ENCODE results near the gene SMYD3. TPM values are rescaled to one million over a fixed set of nuclear protein-coding genes. Genes with fewer than 3 reads are reported as not detected.

The SMYD3 gene
- total RNA-seq, 5 donors from 2014 or later (not counting 1 experiment from before 2014, with no cell fraction given), result 17.7 to 37.8 (median 21.9) TPM

- H3K4me1 Mint-ChIP-seq, result no peaks in the 10 kb centered on the region
- no peak for DNase-seq
- H3K9me3 ChIP-seq, result no peaks in the 10 kb centered on the region
- H3K36me3 ChIP-seq (ENCODE audit: control insufficient read depth in 2 of 2, extremely low read depth in 1 of 2, insufficient read depth in 1 of 2, low read length in 1 of 2), result peaks cover 3 to 9% of the 10 kb centered on the region in 2 donors
- CTCF ChIA-PET, result no interaction called here
- no peak for ATAC-seq (replicated peaks in 1 of 4)
- H3K4me3 Mint-ChIP-seq, result no peak overlapping the region
- H3K27ac ChIP-seq (ENCODE audit: low read length), result no peak overlapping the region
- POLR2A ChIA-PET, result no interaction called here
- peaks cover 66% of the 10 kb centered on the region for H3K36me3 Mint-ChIP-seq
- no peaks in the 10 kb centered on the region for H3K4me1 ChIP-seq (ENCODE audit: control insufficient read depth in 1 of 2, extremely low read depth in 1 of 2, insufficient read depth in 2 of 2, low read length in 2 of 2)
- WGBS (ENCODE audit: insufficient coverage), result 96% methylated on average over 10 of the region's 17 CpGs
- H3K27me3 Mint-ChIP-seq, result no peaks in the 10 kb centered on the region
- no peak overlapping the region for H3K4me3 ChIP-seq (ENCODE audit: control insufficient read depth in 1 of 2, extremely low read depth in 1 of 2, low read length in 1 of 2)
- H3K27me3 ChIP-seq (replicated peaks in 1 of 2; ENCODE audit: control insufficient read depth in 2 of 2, extremely low read depth in 1 of 2, insufficient read depth in 2 of 2, low read length in 1 of 2), result no peaks in the 10 kb centered on the region
- H3K27ac Mint-ChIP-seq, result no peak overlapping the region
- H3K9me3 Mint-ChIP-seq, result peaks cover 0 to 5% (median 0%) of the 10 kb centered on the region in 3 donors
Measured at GRCh38 chr1:245853291-245853690, 653.8 kb downstream of the SMYD3 start.

DNA sequence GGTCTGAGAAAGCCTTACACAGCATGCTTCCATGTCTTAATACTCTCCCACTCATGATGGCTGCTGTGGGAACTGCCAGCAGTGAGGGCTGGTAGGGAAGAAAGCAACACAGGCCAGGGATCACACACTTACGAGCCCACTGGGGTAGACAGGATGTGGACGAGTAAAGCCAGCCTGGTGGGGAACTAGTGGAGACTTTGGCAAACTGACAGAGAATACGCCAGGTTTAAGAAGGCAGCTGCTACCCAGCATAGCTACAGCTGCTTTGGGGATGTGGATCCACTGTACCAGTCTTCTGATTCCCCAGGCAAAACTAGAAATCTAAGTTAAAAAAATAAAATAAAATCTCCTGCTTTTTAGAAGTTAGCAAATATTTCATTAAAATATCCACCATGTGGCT lies 664.0 kb downstream of the SMYD3 start:
- Histone ChIP-seq H3K36me3 (ENCODE audit: control insufficient read depth in 2 of 2, extremely low read depth in 1 of 2, insufficient read depth in 1 of 2, low read length in 1 of 2) (no peaks in the 10 kb centered on the region), H3K4me3 (ENCODE audit: control insufficient read depth in 1 of 2, extremely low read depth in 1 of 2, low read length in 1 of 2) (no peak overlapping the region), H3K4me1 (ENCODE audit: control insufficient read depth in 1 of 2, extremely low read depth in 1 of 2, insufficient read depth in 2 of 2, low read length in 2 of 2) (no peaks in the 10 kb centered on the region), H3K27me3 (replicated peaks in 1 of 2; ENCODE audit: control insufficient read depth in 2 of 2, extremely low read depth in 1 of 2, insufficient read depth in 2 of 2, low read length in 1 of 2) (no peaks in the 10 kb centered on the region), H3K9me3 (no peaks in the 10 kb centered on the region), H3K27ac (ENCODE audit: low read length) (no peak overlapping the region)
- H3K36me3 Mint-ChIP-seq, result peaks cover 20% of the 10 kb centered on the region
- POLR2A ChIA-PET, result no interaction called here
- H3K4me3 Mint-ChIP-seq, result no peak overlapping the region
- ATAC-seq (replicated peaks in 1 of 4) (no peak), DNase-seq (no peak)
- WGBS (ENCODE audit: insufficient coverage), result 100% methylated on average over 1 of the region's 3 CpGs
- CTCF ChIA-PET, result interaction anchor here (0.5 to 0.6 kb wide), 2 partner anchors 102 to 1247 kb away, joined by 3 to 4 read pairs; no protein-coding TSS in a partner anchor
- no peaks in the 10 kb centered on the region for H3K9me3 Mint-ChIP-seq
- no peaks in the 10 kb centered on the region for H3K4me1 Mint-ChIP-seq
- no peaks in the 10 kb centered on the region for H3K27me3 Mint-ChIP-seq
- no peak overlapping the region for H3K27ac Mint-ChIP-seq

GRCh38 chr1:245842106-245842505 lies 665.0 kb downstream of the SMYD3 start:
- WGBS (ENCODE audit: insufficient coverage), result 83% methylated on average over 5 of the region's 8 CpGs
- Mint-ChIP-seq H3K36me3 (peaks cover 29% of the 10 kb centered on the region), H3K9me3 (no peaks in the 10 kb centered on the region), H3K27ac (no peak overlapping the region), H3K4me3 (no peak overlapping the region), H3K4me1 (no peaks in the 10 kb centered on the region), H3K27me3 (no peaks in the 10 kb centered on the region)
- no peak for DNase-seq
- H3K9me3 ChIP-seq, result no peaks in the 10 kb centered on the region
- ATAC-seq (replicated peaks in 1 of 4), result no peak
- H3K27me3 ChIP-seq (replicated peaks in 1 of 2; ENCODE audit: control insufficient read depth in 2 of 2, extremely low read depth in 1 of 2, insufficient read depth in 2 of 2, low read length in 1 of 2), result no peaks in the 10 kb centered on the region
- H3K27ac ChIP-seq (ENCODE audit: low read length), result no peak overlapping the region
- H3K4me1 ChIP-seq (ENCODE audit: control insufficient read depth in 1 of 2, extremely low read depth in 1 of 2, insufficient read depth in 2 of 2, low read length in 2 of 2), result no peaks in the 10 kb centered on the region
- CTCF ChIA-PET, result no interaction called here
- no peaks in the 10 kb centered on the region for H3K36me3 ChIP-seq (ENCODE audit: control insufficient read depth in 2 of 2, extremely low read depth in 1 of 2, insufficient read depth in 1 of 2, low read length in 1 of 2)
- POLR2A ChIA-PET, result no interaction called here
- H3K4me3 ChIP-seq (ENCODE audit: control insufficient read depth in 1 of 2, extremely low read depth in 1 of 2, low read length in 1 of 2), result no peak overlapping the region

DNA sequence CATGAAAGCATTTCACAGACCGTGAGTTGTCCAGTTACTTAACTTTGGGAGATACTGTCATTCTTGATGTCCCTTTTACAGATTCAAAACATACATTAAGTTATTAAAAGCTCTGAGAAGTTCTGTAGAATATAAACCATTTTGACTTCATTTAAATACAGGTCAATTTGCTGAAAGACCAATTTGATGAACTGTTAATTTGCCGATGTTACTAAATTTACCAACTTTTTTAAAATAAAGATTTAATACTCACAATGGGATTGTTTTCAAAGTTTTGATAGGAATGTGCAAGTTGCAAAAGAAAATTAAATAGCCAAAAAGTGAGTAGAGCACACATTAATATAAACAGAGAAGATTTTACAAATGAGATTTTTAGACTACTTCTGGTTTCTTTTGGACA lies 666.1 kb downstream of the SMYD3 start:
- Mint-ChIP-seq H3K27me3 (no peaks in the 10 kb centered on the region), H3K4me3 (no peak overlapping the region), H3K36me3 (peaks cover 36% of the 10 kb centered on the region), H3K9me3 (no peaks in the 10 kb centered on the region), H3K4me1 (no peaks in the 10 kb centered on the region), H3K27ac (no peak overlapping the region)
- no peaks in the 10 kb centered on the region for H3K4me1 ChIP-seq (ENCODE audit: control insufficient read depth in 1 of 2, extremely low read depth in 1 of 2, insufficient read depth in 2 of 2, low read length in 2 of 2)
- CTCF ChIA-PET, result no interaction called here
- no peak overlapping the region for H3K4me3 ChIP-seq (ENCODE audit: control insufficient read depth in 1 of 2, extremely low read depth in 1 of 2, low read length in 1 of 2)
- WGBS (ENCODE audit: insufficient coverage), result no CpG with 5 or more reads among the region's 2 CpGs
- H3K9me3 ChIP-seq, result no peaks in the 10 kb centered on the region
- H3K36me3 ChIP-seq (ENCODE audit: control insufficient read depth in 2 of 2, extremely low read depth in 1 of 2, insufficient read depth in 1 of 2, low read length in 1 of 2), result no peaks in the 10 kb centered on the region
- ATAC-seq (replicated peaks in 1 of 4), result no peak
- no peaks in the 10 kb centered on the region for H3K27me3 ChIP-seq (replicated peaks in 1 of 2; ENCODE audit: control insufficient read depth in 2 of 2, extremely low read depth in 1 of 2, insufficient read depth in 2 of 2, low read length in 1 of 2)
- POLR2A ChIA-PET, result no interaction called here
- no peak for DNase-seq
- H3K27ac ChIP-seq (ENCODE audit: low read length), result no peak overlapping the region

DNA sequence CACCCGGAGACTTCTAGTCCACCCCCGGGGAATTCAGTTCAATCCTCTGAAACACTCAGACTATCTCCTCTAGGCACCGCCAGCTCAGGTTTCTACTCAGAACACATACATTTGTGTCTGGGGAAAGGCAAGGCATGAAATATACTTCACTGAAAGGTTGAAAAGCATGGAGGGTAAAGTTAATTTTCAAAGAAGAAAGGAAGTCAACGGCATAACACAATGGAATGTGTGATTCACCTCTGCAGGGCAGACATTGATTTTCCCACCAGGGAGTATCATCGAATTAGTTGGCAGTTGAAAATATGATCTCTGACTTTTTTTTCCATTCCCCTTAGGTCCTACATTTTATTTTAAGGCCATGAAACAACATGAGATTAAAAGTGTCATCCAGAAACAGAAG lies 669.4 kb downstream of the SMYD3 start:
- ATAC-seq (replicated peaks in 1 of 4) (no peak), DNase-seq (no peak)
- H3K4me3 ChIP-seq (ENCODE audit: control insufficient read depth in 1 of 2, extremely low read depth in 1 of 2, low read length in 1 of 2), result no peak overlapping the region
- H3K27me3 ChIP-seq (replicated peaks in 1 of 2; ENCODE audit: control insufficient read depth in 2 of 2, extremely low read depth in 1 of 2, insufficient read depth in 2 of 2, low read length in 1 of 2), result no peaks in the 10 kb centered on the region
- H3K27me3 Mint-ChIP-seq, result no peaks in the 10 kb centered on the region
- no peaks in the 10 kb centered on the region for H3K4me1 ChIP-seq (ENCODE audit: control insufficient read depth in 1 of 2, extremely low read depth in 1 of 2, insufficient read depth in 2 of 2, low read length in 2 of 2)
- ChIA-PET CTCF (no interaction called here), POLR2A (no interaction called here)
- H3K4me3 Mint-ChIP-seq, result no peak overlapping the region
- peaks cover 45% of the 10 kb centered on the region for H3K36me3 Mint-ChIP-seq
- H3K9me3 Mint-ChIP-seq, result no peaks in the 10 kb centered on the region
- no peaks in the 10 kb centered on the region for H3K9me3 ChIP-seq
- 50% methylated on average over 1 of the region's 5 CpGs for WGBS (ENCODE audit: insufficient coverage)
- no peaks in the 10 kb centered on the region for H3K4me1 Mint-ChIP-seq
- no peak overlapping the region for H3K27ac ChIP-seq (ENCODE audit: low read length)
- no peak overlapping the region for H3K27ac Mint-ChIP-seq
- H3K36me3 ChIP-seq (ENCODE audit: control insufficient read depth in 2 of 2, extremely low read depth in 1 of 2, insufficient read depth in 1 of 2, low read length in 1 of 2), result no peaks in the 10 kb centered on the region

DNA sequence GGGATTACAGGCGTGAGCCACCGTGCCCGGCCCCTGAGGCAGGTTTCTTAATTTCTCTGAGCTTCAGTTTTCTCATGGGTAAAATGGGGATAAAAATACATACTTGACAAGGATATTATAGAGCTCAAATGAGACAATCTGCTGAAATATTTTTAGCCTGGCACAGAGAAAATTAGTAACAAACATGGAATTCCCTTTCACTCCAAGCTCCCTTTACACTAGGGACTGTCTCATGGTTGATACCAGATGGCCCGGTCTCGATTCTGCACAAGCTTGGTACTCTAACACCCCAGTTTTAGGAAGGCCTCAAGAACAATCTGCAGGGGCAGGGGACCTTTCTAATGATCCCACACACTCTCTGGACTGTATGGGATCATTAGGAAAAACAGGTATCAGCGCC lies 671.7 kb downstream of the SMYD3 start:
- Histone ChIP-seq H3K4me3 (ENCODE audit: control insufficient read depth in 1 of 2, extremely low read depth in 1 of 2, low read length in 1 of 2) (no peak overlapping the region), H3K27me3 (replicated peaks in 1 of 2; ENCODE audit: control insufficient read depth in 2 of 2, extremely low read depth in 1 of 2, insufficient read depth in 2 of 2, low read length in 1 of 2) (no peaks in the 10 kb centered on the region), H3K4me1 (ENCODE audit: control insufficient read depth in 1 of 2, extremely low read depth in 1 of 2, insufficient read depth in 2 of 2, low read length in 2 of 2) (no peaks in the 10 kb centered on the region), H3K27ac (ENCODE audit: low read length) (no peak overlapping the region), H3K9me3 (no peaks in the 10 kb centered on the region), H3K36me3 (ENCODE audit: control insufficient read depth in 2 of 2, extremely low read depth in 1 of 2, insufficient read depth in 1 of 2, low read length in 1 of 2) (no peaks in the 10 kb centered on the region)
- Mint-ChIP-seq H3K9me3 (no peaks in the 10 kb centered on the region), H3K4me3 (no peak overlapping the region), H3K4me1 (no peaks in the 10 kb centered on the region), H3K36me3 (peaks cover 67% of the 10 kb centered on the region), H3K27ac (no peak overlapping the region), H3K27me3 (no peaks in the 10 kb centered on the region)
- DNase-seq, result no peak
- no peak for ATAC-seq (replicated peaks in 1 of 4)
- ChIA-PET CTCF (no interaction called here), POLR2A (no interaction called here)
- WGBS (ENCODE audit: insufficient coverage), result 50% methylated on average over 1 of the region's 6 CpGs

DNA sequence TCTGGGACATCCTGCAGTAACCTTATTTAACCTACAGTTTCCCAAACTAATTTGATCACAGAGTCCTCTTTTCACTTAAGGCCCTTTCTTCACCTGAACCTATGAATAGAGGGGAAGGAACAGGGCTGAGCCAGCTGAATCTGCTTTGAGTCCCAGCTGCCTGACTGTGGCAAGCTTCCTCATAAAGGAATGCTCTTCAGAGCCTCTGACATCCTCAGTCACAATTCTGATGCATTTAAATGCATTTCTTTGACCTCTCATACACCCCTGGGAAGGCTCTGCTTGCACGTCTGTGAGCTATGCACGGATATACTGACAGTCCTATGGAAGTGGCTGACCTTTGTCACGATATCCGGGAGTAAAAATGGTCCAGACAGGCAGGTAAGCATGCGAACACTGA lies 673.1 kb downstream of the SMYD3 start:
- WGBS (ENCODE audit: insufficient coverage), result 100% methylated on average over 5 of the region's 5 CpGs
- ATAC-seq (replicated peaks in 1 of 4) (no peak), DNase-seq (no peak)
- Mint-ChIP-seq H3K27me3 (no peaks in the 10 kb centered on the region), H3K4me3 (no peak overlapping the region), H3K9me3 (peaks cover 0 to 4% (median 0%) of the 10 kb centered on the region in 3 donors), H3K36me3 (peaks cover 70% of the 10 kb centered on the region), H3K4me1 (no peaks in the 10 kb centered on the region), H3K27ac (no peak overlapping the region)
- ChIA-PET POLR2A (no interaction called here), CTCF (no interaction called here)
- Histone ChIP-seq H3K36me3 (ENCODE audit: control insufficient read depth in 2 of 2, extremely low read depth in 1 of 2, insufficient read depth in 1 of 2, low read length in 1 of 2) (no peaks in the 10 kb centered on the region), H3K27me3 (replicated peaks in 1 of 2; ENCODE audit: control insufficient read depth in 2 of 2, extremely low read depth in 1 of 2, insufficient read depth in 2 of 2, low read length in 1 of 2) (no peaks in the 10 kb centered on the region), H3K27ac (ENCODE audit: low read length) (no peak overlapping the region), H3K4me3 (ENCODE audit: control insufficient read depth in 1 of 2, extremely low read depth in 1 of 2, low read length in 1 of 2) (no peak overlapping the region), H3K9me3 (no peaks in the 10 kb centered on the region), H3K4me1 (ENCODE audit: control insufficient read depth in 1 of 2, extremely low read depth in 1 of 2, insufficient read depth in 2 of 2, low read length in 2 of 2) (no peaks in the 10 kb centered on the region)
